ENCODE results near the gene TAS2R40.

The TAS2R40 gene

DNA sequence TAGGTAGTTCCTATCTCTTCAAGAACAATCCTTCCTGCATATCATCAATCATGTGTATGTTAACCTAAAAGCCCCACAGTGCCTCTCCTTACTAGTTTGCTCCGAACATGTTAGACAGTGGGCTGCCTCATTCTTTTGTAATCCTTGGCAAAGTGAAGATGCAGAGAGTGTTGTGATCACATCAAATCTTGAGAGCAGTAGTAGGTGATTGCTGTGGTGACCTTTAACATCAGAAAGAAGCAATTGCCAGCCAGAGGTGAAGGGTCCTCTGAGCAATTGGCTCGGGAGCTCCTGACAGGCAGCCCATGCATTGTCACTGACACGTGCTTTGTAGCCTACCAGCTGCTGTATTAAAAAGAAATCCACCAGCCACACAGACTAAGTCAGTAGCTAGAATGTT lies 21.8 kb downstream of the TAS2R40 start:
- TF ChIP-seq, protein P1, sequence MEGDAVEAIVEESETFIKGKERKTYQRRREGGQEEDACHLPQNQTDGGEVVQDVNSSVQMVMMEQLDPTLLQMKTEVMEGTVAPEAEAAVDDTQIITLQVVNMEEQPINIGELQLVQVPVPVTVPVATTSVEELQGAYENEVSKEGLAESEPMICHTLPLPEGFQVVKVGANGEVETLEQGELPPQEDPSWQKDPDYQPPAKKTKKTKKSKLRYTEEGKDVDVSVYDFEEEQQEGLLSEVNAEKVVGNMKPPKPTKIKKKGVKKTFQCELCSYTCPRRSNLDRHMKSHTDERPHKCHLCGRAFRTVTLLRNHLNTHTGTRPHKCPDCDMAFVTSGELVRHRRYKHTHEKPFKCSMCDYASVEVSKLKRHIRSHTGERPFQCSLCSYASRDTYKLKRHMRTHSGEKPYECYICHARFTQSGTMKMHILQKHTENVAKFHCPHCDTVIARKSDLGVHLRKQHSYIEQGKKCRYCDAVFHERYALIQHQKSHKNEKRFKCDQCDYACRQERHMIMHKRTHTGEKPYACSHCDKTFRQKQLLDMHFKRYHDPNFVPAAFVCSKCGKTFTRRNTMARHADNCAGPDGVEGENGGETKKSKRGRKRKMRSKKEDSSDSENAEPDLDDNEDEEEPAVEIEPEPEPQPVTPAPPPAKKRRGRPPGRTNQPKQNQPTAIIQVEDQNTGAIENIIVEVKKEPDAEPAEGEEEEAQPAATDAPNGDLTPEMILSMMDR (conservative IDR thresholded peaks at IDR 0.05), result no peak
- peak overlapping the region; percentile 46 for H3K27ac ChIP-seq

DNA sequence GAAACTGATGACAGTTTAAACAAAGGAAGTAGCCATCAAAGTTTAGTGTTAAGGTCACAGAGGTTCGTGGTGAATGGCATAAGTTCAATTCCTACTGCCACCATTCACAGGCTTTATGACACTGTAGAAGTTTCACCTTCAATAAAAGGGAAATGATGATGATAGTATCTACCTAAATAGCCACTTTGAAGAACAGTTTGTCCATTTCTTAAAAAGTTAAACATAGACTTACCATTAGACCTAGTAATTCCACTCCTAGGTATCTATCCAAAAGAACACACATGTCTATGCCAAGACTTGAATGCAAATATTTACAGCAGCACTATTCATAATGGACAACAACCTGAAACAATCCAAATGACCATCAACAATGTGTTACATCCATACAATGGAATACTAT lies 22.5 kb downstream of the TAS2R40 start:
- TF ChIP-seq, protein P1 (conservative IDR thresholded peaks at IDR 0.05), result no peak
- H3K27ac ChIP-seq, result peak overlapping the region; percentile 46

DNA sequence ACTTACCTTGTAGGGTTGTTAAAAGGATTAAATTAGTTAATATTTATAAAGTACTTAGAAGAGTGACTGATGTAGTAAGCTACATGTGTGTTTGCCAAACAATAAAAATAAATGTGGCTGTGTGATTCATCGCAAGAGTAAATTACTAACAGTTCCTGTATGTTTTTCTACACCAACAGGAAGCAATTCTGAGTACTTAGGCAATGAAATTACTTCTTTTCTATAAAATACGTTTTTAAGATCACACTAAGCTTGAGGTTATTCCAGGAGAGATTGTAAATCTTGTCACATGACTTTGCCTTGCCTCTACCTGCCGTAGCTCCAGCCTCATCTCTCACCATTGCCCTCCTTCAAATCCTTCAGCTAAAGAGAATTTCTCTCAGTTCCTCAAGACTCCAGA lies 23.3 kb downstream of the TAS2R40 start:
- H3K27ac ChIP-seq, result no peak overlapping the region; the same call in 1 of the 2 replicates

DNA sequence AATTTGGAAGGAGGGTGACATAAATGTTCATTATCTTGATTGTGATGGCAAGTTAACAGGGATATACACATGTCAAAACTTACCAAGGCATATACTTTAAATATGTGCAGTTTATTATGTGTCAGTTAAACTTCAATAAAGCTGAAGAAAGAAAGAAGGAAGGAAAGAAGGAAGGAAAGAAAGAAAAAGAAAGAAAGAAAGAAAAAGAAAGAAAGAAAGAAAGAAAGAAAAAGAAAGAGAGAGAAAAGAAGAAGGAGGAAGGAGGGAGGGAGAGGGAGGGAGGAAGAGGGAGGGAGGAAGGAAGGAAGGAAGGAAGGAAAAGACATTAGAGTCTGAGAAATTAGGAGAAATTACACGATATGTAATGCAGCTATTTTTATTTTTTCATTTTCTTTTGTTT lies 25.5 kb downstream of the TAS2R40 start:
- H3K27ac ChIP-seq, result no peak overlapping the region

More for the DNA sequence above, 23.3 kb downstream of the TAS2R40 start:
- TF ChIP-seq, protein P1 (conservative IDR thresholded peaks at IDR 0.05), result no peak

DNA sequence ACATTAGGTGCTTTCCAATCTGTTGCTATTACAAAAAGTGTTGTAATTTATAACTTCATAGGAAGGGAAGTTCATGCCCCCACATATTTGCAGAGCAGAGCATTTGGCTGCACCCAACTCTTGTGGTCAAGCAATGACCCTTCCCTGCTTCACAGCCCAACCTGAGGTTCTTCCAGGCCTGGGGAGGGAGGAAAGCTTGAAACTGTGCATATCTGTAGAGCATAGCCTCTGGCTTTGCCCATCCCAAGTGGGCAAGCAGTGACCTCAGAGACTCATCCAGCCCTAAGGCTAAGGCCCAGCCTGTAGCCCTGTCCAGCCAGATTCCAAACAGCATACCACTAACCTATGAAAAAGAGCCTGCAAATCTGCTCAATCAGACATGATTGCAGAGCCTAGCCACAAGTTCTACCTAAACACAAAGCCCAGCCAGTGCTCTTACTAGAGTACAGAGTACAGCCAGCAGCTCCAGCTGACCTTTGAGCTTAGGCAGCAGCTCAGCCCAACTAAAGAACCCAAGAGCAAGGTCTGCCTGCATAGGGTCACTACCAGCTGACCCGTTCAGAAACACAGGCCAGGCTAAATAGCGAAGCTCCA lies 27.0 kb downstream of the TAS2R40 start:
- TF ChIP-seq, protein P1 (conservative IDR thresholded peaks at IDR 0.05), result no peak
- H3K27ac ChIP-seq, result no peak overlapping the region

More for the DNA sequence above, 25.5 kb downstream of the TAS2R40 start:
- TF ChIP-seq, protein P1 (conservative IDR thresholded peaks at IDR 0.05), result no peak

DNA sequence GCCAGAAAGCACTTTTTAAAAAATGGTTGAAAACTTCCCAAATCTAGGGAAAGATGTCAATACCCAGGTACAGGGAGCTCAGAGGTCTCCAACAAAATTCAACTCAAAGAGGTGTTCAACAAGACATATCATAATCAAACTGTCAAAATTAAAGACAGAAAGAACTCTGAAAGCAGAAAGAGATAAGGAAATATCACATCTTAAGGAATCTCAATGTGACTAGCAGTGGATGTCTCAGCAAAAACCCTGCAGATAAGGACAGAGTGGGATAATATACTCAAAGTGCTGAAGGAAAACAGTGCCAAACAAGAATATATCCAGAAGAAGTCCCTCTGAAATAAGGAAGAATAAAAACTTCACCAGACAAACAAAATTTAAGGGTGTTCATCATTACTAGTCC lies 28.4 kb downstream of the TAS2R40 start:
- H3K27ac ChIP-seq, result no peak overlapping the region
- TF ChIP-seq, protein P1 (conservative IDR thresholded peaks at IDR 0.05), result no peak

DNA sequence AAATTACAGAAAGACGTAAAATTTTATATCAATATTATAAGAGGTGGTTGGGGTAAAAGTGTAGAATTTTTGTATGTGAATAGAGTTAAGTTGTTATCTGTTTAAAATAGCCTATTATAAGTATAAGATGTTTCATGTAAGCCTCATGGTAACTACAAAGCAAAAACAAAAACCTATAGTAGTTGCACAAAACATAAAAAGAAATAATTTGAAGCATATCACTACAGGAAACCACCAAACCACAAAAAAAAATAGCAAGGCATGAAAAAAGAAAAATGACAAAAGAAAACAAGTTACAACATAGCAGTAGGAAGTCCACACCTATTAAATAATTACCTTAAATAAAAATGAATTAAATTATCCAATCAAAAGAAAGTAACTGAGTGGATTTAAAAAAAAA lies 29.0 kb downstream of the TAS2R40 start:
- H3K27ac ChIP-seq, result no peak overlapping the region
- TF ChIP-seq, protein P1 (conservative IDR thresholded peaks at IDR 0.05), result no peak

Measured in VCaP (cell line).